Testis (tissue), 2 donors: ENCODE data around the gene APOLD1.

ENCODE experiments used
- CTCF ChIP-seq, 3 experiments: fragments of 450-650 bp in 2 of 3; fragments of 200-600 bp in 1 of 3; sonication (generic) in 1 of 3; IDR thresholded peaks; one replicate each; pipeline ENCODE4 v1.5.1; 2016 to 2019; ENCODE audit warnings: antibody characterized with exemption in 3 of 3, mild to moderate bottlenecking in 2 of 3, moderate library complexity in 1 of 3
- POLR2A ChIP-seq: fragments of 450-650 bp; IDR thresholded peaks from one replicate; pipeline ENCODE4 v1.6.1; 2017; ENCODE audit warnings: antibody characterized with exemption, mild to moderate bottlenecking, moderate library complexity

DNA sequence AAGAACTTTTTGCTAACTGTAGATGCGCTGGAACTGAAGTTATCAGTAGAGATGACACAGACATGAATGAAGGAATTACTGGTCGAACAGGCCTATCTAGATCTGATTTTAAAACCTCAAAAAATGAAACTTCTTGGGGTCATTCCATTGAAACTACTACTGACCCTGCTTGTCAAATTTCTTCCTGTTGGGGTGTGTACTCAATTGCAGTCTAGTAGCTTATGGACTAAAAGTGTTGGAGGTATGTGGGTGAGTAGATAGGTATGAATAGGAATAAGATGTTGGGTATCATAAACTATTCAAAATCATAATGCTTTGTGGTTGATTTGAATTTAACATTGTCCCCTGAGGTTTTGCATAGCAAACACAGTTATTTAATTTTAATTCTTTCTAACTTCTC lies 9.2 kb downstream of the APOLD1 start:
- no peak for TF ChIP-seq CTCF (IDR thresholded peaks at IDR 0.05)
- no peak for TF ChIP-seq POLR2A
